GM19438 (cell line): ENCODE results near the gene FMNL2.

Experiments used
- ATAC-seq: cut with Tn5 transposase; IDR thresholded peaks from one replicate; pipeline ENCODE4 v1.9.1; 2021; ENCODE audit warnings: low read depth; ENCODE audit not compliant: unreplicated experiment

The FMNL2 gene

GRCh38 chr2:152594792-152595191 lies 259.8 kb downstream of the FMNL2 start:
- ATAC-seq: no peak

GRCh38 chr2:152598975-152599759 lies 264.2 kb downstream of the FMNL2 start:
- no peak for ATAC-seq

GRCh38 chr2:152600051-152600657 lies 265.2 kb downstream of the FMNL2 start:
- no peak for ATAC-seq

- no peak for ATAC-seq
Measured at GRCh38 chr2:152600697-152601096, 265.7 kb downstream of the FMNL2 start.

GRCh38 chr2:152602750-152603149 lies 267.8 kb downstream of the FMNL2 start:
- no peak for ATAC-seq

- ATAC-seq: no peak
Measured at GRCh38 chr2:152603166-152603565, 268.2 kb downstream of the FMNL2 start.

GRCh38 chr2:152606081-152606480 lies 271.1 kb downstream of the FMNL2 start:
- ATAC-seq: no peak

GRCh38 chr2:152606941-152607340 lies 272.0 kb downstream of the FMNL2 start:
- no peak for ATAC-seq

GRCh38 chr2:152607793-152608300 lies 272.9 kb downstream of the FMNL2 start:
- ATAC-seq: no peak

- no peak for ATAC-seq
Measured at GRCh38 chr2:152609154-152609553, 274.2 kb downstream of the FMNL2 start.

- no peak for ATAC-seq
Measured at GRCh38 chr2:152609699-152610098, 274.7 kb downstream of the FMNL2 start.

- peak; percentile 81 for ATAC-seq
Measured at GRCh38 chr2:152611458-152612231, 276.7 kb downstream of the FMNL2 start.

GRCh38 chr2:152613235-152613634 lies 278.3 kb downstream of the FMNL2 start:
- no peak for ATAC-seq

GRCh38 chr2:152615177-152615576 lies 280.2 kb downstream of the FMNL2 start:
- ATAC-seq: no peak

- ATAC-seq: no peak
Measured at GRCh38 chr2:152617456-152618192, 282.6 kb downstream of the FMNL2 start.

- ATAC-seq: no peak
Measured at GRCh38 chr2:152618193-152618564, 283.2 kb downstream of the FMNL2 start.

- ATAC-seq: no peak
Measured at GRCh38 chr2:152620208-152620607, 285.2 kb downstream of the FMNL2 start.

GRCh38 chr2:152620985-152621384 lies 286.0 kb downstream of the FMNL2 start:
- ATAC-seq: no peak

GRCh38 chr2:152622219-152622618 lies 287.2 kb downstream of the FMNL2 start:
- ATAC-seq: no peak

GRCh38 chr2:152623076-152623740 lies 288.2 kb downstream of the FMNL2 start:
- ATAC-seq: no peak
